ENCODE data around the gene ATP2B2.

DNA sequence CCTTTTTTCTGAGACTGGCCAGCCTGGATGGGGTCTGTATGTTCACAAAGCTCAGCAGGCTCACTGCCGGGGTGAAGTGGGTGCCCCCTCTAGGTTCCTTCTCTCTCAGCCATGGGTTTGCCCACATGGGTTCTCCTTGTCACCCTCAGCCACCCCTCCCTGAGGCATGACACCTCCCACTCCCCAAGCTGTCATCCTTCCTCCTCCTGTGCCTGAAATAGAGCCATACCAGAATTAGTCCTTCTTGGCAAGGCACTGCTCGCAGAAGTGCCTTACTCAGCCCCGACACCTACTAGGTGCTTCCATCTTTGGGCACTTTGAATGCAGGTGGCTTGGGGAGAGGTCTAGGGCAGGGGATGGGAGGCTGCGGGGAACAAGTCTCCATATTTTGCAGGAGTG lies 121.5 kb downstream of the ATP2B2 start:
- TF ChIP-seq CTCF (conservative IDR thresholded peaks at IDR 0.05; ENCODE audit: low read length) = no peak
- no peak for TF ChIP-seq EZH2phosphoT487 (IDR thresholded peaks at IDR 0.05; ENCODE audit: borderline replicate concordance, low read depth, low read length)
